ENCODE results near the gene DCDC2B.

The DCDC2B gene

GRCh38 chr1:32223683-32224082 lies 14.8 kb downstream of the DCDC2B start:
- peaks cover 4% of the 10 kb centered on the region; the same call in 1 of the 2 replicates for H3K36me3 ChIP-seq (ENCODE audit: low read length)
- no peak overlapping the region for H2AFZ ChIP-seq (ENCODE audit: low read depth, low read length, severe bottlenecking)
- peak overlapping the region; percentile 94 for H3K9ac ChIP-seq (ENCODE audit: low read length)
- peaks cover 22% of the 10 kb centered on the region for H3K79me2 ChIP-seq (ENCODE audit: insufficient read depth, low read length)
- no peaks in the 10 kb centered on the region for H3K27me3 ChIP-seq (ENCODE audit: low read length)
- TF ChIP-seq EZH2phosphoT487 (conservative IDR thresholded peaks at IDR 0.05; ENCODE audit: low read length): no peak
- TF ChIP-seq CTCF (IDR thresholded peaks at IDR 0.05; ENCODE audit: insufficient read depth, low read length, poor library complexity, severe bottlenecking): no peak
- H3K9me2 ChIP-seq (replicated peaks; ENCODE audit: insufficient read depth, low read length): no peaks in the 10 kb centered on the region
- no peak overlapping the region for H3K4me3 ChIP-seq (ENCODE audit: insufficient read depth, low read length, poor library complexity, severe bottlenecking)
- H3K9me3 ChIP-seq (ENCODE audit: insufficient read depth, low read length): no peaks in the 10 kb centered on the region
- no peaks in the 10 kb centered on the region for H4K20me1 ChIP-seq (ENCODE audit: low read depth, low read length)
- no peaks in the 10 kb centered on the region for H3F3A ChIP-seq (ENCODE audit: insufficient read depth)
- H3K4me2 ChIP-seq (ENCODE audit: low read depth, low read length, poor library complexity, severe bottlenecking): peak overlapping the region; percentile 98
- no peak overlapping the region for H3K27ac ChIP-seq (ENCODE audit: low read depth, low read length)

DNA sequence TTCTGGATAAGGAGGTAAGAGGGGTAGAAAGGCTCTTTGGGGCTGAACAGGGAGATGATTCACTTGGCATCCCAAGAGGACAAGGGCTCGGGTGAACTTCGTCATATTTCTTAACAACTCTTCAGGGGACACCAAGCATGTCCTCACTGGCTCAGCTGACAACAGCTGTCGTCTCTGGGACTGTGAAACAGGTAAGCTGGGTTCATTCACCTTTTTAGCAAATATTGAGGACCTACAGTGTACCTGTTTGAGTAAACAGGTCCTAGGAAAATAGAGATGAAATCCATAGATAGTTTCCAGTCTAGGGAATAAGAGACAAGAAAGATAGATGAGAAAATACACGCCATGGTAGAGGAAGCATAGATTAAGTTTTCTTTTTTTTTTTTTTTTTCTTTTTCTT lies 15.4 kb downstream of the DCDC2B start:
- no peaks in the 10 kb centered on the region for H3K9me3 ChIP-seq (ENCODE audit: insufficient read depth, low read length)
- H4K20me1 ChIP-seq (ENCODE audit: low read depth, low read length): no peaks in the 10 kb centered on the region
- no peak for TF ChIP-seq CTCF (IDR thresholded peaks at IDR 0.05; ENCODE audit: insufficient read depth, low read length, poor library complexity, severe bottlenecking)
- TF ChIP-seq EZH2phosphoT487 (conservative IDR thresholded peaks at IDR 0.05; ENCODE audit: low read length): no peak
- H3F3A ChIP-seq (ENCODE audit: insufficient read depth): no peaks in the 10 kb centered on the region
- peaks cover 22% of the 10 kb centered on the region for H3K79me2 ChIP-seq (ENCODE audit: insufficient read depth, low read length)
- no peak overlapping the region for H2AFZ ChIP-seq (ENCODE audit: low read depth, low read length, severe bottlenecking)
- H3K27me3 ChIP-seq (ENCODE audit: low read length): no peaks in the 10 kb centered on the region
- H3K9ac ChIP-seq (ENCODE audit: low read length): no peak overlapping the region
- H3K27ac ChIP-seq (ENCODE audit: low read depth, low read length): no peak overlapping the region
- H3K36me3 ChIP-seq (ENCODE audit: low read length): peaks cover 4% of the 10 kb centered on the region; the same call in 1 of the 2 replicates
- no peaks in the 10 kb centered on the region for H3K9me2 ChIP-seq (replicated peaks; ENCODE audit: insufficient read depth, low read length)
- H3K4me3 ChIP-seq (ENCODE audit: insufficient read depth, low read length, poor library complexity, severe bottlenecking): no peak overlapping the region
- no peak overlapping the region for H3K4me2 ChIP-seq (ENCODE audit: low read depth, low read length, poor library complexity, severe bottlenecking)

GRCh38 chr1:32228771-32229170 lies 19.9 kb downstream of the DCDC2B start:
- Histone ChIP-seq H3K36me3 (ENCODE audit: low read length) (peaks cover 4% of the 10 kb centered on the region; the same call in 1 of the 2 replicates), H3K4me3 (ENCODE audit: insufficient read depth, low read length, poor library complexity, severe bottlenecking) (no peak overlapping the region), H3K9me2 (replicated peaks; ENCODE audit: insufficient read depth, low read length) (no peaks in the 10 kb centered on the region), H3K27ac (ENCODE audit: low read depth, low read length) (no peak overlapping the region), H3K79me2 (ENCODE audit: insufficient read depth, low read length) (peaks cover 7% of the 10 kb centered on the region), H3K27me3 (ENCODE audit: low read length) (no peaks in the 10 kb centered on the region), H3F3A (ENCODE audit: insufficient read depth) (no peaks in the 10 kb centered on the region), H3K4me2 (ENCODE audit: low read depth, low read length, poor library complexity, severe bottlenecking) (no peak overlapping the region), H4K20me1 (ENCODE audit: low read depth, low read length) (no peaks in the 10 kb centered on the region), H2AFZ (ENCODE audit: low read depth, low read length, severe bottlenecking) (no peak overlapping the region), H3K9ac (ENCODE audit: low read length) (no peak overlapping the region), H3K9me3 (ENCODE audit: insufficient read depth, low read length) (no peaks in the 10 kb centered on the region)
- no peak for TF ChIP-seq CTCF (IDR thresholded peaks at IDR 0.05; ENCODE audit: insufficient read depth, low read length, poor library complexity, severe bottlenecking)
- TF ChIP-seq EZH2phosphoT487 (conservative IDR thresholded peaks at IDR 0.05; ENCODE audit: low read length): no peak

Data from SU-DHL-6 (cell line).